Thoracic aorta (tissue), 2 donors: ENCODE data around the gene GNA14. TPM values are rescaled to one million over a fixed set of nuclear protein-coding genes. Genes with fewer than 3 reads are reported as not detected.

Experiments
- ATAC-seq: fragments of 150-250 bp; one replicate; pipeline ENCODE4 v1.8.0; 2017; ENCODE audit warnings: low read depth; ENCODE audit not compliant: insufficient number of reproducible peaks, low FRiP score
- DNase-seq: peaks from one replicate; pipeline ENCODE4 v3.0.0-alpha.2; 2020; ENCODE audit warnings: low spot score
- H3K27ac ChIP-seq, 2 donors: fragments of 200-600 bp; sonication (generic); 1 replicate in 1 of 2; 2 replicates in 1 of 2; pipeline ENCODE4 v1.5.1; 2016; ENCODE audit warnings: mild to moderate bottlenecking in 2 of 2, moderate library complexity in 2 of 2
- H3K27me3 ChIP-seq: fragments of 200-600 bp; sonication (generic); replicated peaks from 2 replicates; pipeline ENCODE4 v1.6.0; 2016; ENCODE audit warnings: mild to moderate bottlenecking; ENCODE audit not compliant: insufficient read depth
- H3K36me3 ChIP-seq: fragments of 200-600 bp; sonication (generic); one replicate; pipeline ENCODE4 v1.5.1; 2016
- H3K4me1 ChIP-seq, 2 donors: fragments of 200-600 bp; sonication (generic); 1 replicate in 1 of 2; 2 replicates in 1 of 2; pipeline versions ENCODE4 v1.5.1 to v1.6.0; 2016; ENCODE audit warnings: low read depth in 2 of 2, mild to moderate bottlenecking in 1 of 2; ENCODE audit not compliant: control insufficient read depth in 1 of 2
- H3K4me3 ChIP-seq: fragments of 200-600 bp; sonication (generic); 2 replicates; pipeline ENCODE4 v1.5.1; 2016; ENCODE audit warnings: mild to moderate bottlenecking
- H3K9me3 ChIP-seq: fragments of 200-600 bp; sonication (generic); 2 replicates; pipeline ENCODE4 v1.5.1; 2016
- total RNA-seq, 2 donors: library from RNA; depleted of rRNA; stranded (reverse); fragments of >200 nt; gene quantifications; one replicate each; pipeline versions ENCODE4 v1.1.0 to v1.2.3, GENCODE V29; 2016
- TF ChIP-seq, protein P1 (sequence below): fragments of 200-600 bp; sonication (generic); IDR thresholded peaks from one replicate; pipeline ENCODE4 v1.5.1; 2019; ENCODE audit warnings: antibody characterized with exemption

GNA14 gene
- total RNA-seq, 2 donors from 2014 or later = 5.8 to 8.4 TPM

DNA sequence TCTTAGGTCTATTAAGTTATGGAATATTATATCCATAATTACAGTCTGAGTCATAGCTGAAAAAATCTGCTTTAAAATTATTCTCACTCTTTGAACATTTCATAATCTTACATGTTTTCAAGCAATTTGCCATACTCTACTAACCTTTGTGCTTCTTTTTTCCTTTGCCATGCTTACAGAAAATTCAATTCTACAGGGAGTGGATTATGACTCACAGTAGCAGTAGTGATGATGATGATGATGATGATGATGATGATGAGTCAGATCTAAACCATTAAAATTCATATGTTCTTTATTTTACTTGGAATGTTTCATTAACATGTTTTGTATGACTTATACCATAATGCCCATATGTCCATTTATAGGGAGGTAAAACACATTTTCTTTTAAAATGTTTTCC is 263.7 kb downstream of the GNA14 start:
- TF ChIP-seq, protein P1, sequence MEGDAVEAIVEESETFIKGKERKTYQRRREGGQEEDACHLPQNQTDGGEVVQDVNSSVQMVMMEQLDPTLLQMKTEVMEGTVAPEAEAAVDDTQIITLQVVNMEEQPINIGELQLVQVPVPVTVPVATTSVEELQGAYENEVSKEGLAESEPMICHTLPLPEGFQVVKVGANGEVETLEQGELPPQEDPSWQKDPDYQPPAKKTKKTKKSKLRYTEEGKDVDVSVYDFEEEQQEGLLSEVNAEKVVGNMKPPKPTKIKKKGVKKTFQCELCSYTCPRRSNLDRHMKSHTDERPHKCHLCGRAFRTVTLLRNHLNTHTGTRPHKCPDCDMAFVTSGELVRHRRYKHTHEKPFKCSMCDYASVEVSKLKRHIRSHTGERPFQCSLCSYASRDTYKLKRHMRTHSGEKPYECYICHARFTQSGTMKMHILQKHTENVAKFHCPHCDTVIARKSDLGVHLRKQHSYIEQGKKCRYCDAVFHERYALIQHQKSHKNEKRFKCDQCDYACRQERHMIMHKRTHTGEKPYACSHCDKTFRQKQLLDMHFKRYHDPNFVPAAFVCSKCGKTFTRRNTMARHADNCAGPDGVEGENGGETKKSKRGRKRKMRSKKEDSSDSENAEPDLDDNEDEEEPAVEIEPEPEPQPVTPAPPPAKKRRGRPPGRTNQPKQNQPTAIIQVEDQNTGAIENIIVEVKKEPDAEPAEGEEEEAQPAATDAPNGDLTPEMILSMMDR = no peak
- Histone ChIP-seq H3K27me3 (no peaks in the 10 kb centered on the region), H3K9me3 (no peaks in the 10 kb centered on the region), H3K4me3 (no peak overlapping the region), H3K27ac (no peak overlapping the region), H3K36me3 (no peaks in the 10 kb centered on the region), H3K4me1 (no peaks in the 10 kb centered on the region)
- ATAC-seq (no peak), DNase-seq (no peak)

DNA sequence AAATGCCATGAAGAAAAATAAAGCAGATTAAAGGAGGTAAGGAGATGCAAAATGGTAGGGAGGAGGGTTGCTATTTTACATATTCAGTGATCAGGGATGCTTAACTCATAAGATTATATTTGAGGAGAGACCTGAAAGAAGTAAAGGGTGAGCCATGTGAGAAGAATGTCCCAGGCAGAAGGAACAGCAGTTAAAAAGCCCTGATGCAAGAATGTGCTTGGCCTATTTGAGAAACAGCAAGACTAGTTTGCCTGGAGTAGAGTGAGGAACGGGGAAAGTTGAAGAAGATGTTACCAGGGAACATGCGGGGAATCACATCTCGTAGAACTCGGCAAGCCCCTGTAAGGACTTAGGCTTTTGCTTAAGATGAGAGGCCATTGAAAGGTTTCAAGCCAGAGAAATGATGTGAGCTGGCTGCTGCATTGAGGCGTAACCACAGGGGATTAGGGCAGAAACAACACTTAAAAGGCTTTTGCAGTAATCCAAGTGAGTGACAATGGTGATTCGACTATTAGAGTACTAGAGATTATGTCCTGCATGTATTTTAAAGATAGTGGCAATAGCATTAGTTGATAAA is 272.1 kb downstream of the GNA14 start:
- no peak overlapping the region for H3K27ac ChIP-seq
- peaks cover 4% of the 10 kb centered on the region for H3K36me3 ChIP-seq
- H3K4me3 ChIP-seq = no peak overlapping the region
- ATAC-seq (no peak), DNase-seq (no peak)
- H3K9me3 ChIP-seq = no peaks in the 10 kb centered on the region
- TF ChIP-seq, protein P1 = no peak
- H3K27me3 ChIP-seq = no peaks in the 10 kb centered on the region
- no peaks in the 10 kb centered on the region for H3K4me1 ChIP-seq

DNA sequence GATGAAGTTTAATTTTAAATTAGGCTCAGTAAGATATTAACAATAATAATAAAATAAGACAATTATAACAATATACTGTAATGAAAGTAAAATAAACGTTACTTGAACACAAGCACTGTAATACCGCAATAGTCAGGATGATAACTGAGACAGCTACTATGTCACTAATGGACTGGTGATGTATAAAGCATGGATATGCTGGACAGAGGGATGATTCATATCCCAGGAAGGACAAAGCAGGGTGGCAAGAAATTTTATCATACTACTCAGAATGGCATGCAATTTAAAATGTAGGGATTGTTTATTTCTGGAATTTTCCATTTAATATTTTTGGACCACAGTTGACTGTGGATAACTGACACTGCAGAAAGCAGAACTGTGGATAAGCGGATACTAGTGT is 273.9 kb downstream of the GNA14 start:
- TF ChIP-seq, protein P1 = no peak
- Histone ChIP-seq H3K27me3 (no peaks in the 10 kb centered on the region), H3K4me1 (no peaks in the 10 kb centered on the region), H3K9me3 (no peaks in the 10 kb centered on the region), H3K27ac (no peak overlapping the region), H3K36me3 (peaks cover 11% of the 10 kb centered on the region), H3K4me3 (no peak overlapping the region)
- no peak for ATAC-seq
- no peak for DNase-seq
